Measurements from ENCODE around the gene FRRS1.

DNA sequence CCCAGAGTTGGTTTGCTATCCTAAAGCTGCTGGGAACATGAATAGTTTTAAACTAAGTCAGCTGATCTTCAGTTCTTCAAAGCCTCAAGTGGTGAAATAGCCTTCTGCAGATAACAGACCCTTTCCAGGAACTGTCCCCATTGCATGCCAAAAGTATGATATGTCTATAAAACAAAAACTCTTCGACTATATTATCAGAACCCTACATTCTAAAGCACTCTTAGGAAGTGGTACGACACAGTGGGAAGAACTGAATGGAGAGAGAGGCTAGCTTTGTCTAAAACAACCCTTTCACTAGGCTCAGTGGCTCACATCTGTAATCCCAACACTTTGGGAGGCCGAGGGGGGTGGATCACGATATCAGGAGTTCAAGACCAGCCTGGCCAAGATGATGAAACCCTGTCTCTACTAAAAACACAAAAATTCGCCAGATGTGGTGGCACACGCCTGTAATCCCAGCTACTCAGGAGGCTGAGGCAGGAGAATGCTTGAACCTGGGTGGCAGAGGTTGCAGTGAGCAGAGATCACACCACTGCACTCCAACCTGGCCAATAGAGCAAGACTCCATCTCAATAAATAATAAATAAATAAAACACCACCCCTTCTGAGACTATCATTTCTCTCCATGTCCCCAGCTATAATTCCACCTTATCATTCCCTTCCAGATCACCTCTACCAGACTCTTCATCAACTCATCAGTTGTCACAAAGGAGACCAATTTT is 2.2 kb upstream of the FRRS1 start:
- TF ChIP-seq NFE2L2 (conservative IDR thresholded peaks at IDR 0.05; ENCODE audit: low read length) (no peak), CEBPB (IDR thresholded peaks at IDR 0.05) (no peak), POLR2A (IDR thresholded peaks at IDR 0.05; ENCODE audit: low read length) (no peak), ESRRA (IDR thresholded peaks at IDR 0.05; ENCODE audit: borderline replicate concordance, low read length) (no peak), FOSL2 (IDR thresholded peaks at IDR 0.05) (no peak), FOSL2 (CRISPR knock-in tag; IDR thresholded peaks at IDR 0.05) (no peak), CTCF (IDR thresholded peaks at IDR 0.05) (no peak), CHD2 (IDR thresholded peaks at IDR 0.05; ENCODE audit: low read length, partially characterized antibody) (no peak), ZSCAN20 (CRISPR knock-in tag; IDR thresholded peaks at IDR 0.05) (no peak), PHF8 (IDR thresholded peaks at IDR 0.05; ENCODE audit: borderline replicate concordance, low read depth) (no peak)
- TF ChIP-seq, protein P1, sequence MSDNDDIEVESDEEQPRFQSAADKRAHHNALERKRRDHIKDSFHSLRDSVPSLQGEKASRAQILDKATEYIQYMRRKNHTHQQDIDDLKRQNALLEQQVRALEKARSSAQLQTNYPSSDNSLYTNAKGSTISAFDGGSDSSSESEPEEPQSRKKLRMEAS (IDR thresholded peaks at IDR 0.05), result no peak
- TF ChIP-seq, protein P2, sequence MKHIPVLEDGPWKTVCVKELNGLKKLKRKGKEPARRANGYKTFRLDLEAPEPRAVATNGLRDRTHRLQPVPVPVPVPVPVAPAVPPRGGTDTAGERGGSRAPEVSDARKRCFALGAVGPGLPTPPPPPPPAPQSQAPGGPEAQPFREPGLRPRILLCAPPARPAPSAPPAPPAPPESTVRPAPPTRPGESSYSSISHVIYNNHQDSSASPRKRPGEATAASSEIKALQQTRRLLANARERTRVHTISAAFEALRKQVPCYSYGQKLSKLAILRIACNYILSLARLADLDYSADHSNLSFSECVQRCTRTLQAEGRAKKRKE (CRISPR knock-in tag; IDR thresholded peaks at IDR 0.05; ENCODE audit: low read depth), result no peak

All from A549 (cell line).